Mesenchymal stem cell (in vitro differentiated cells and primary cell): Measurements from ENCODE around the gene ATG101.
A peak's percentile ranks its signal among the peaks of the same experiment; 100 is the strongest.

ENCODE experiments used
- DNase-seq: peaks from one replicate; pipeline ENCODE4 v3.0.0-alpha.2; 2013
- H2AFZ ChIP-seq: one replicate; pipeline ENCODE4 v1.6.1; 2013; ENCODE audit warnings: low read depth, mild to moderate bottlenecking, control low read depth, inconsistent platforms, low read length, moderate library complexity
- H2AK5ac ChIP-seq: 2 replicates; pipeline ENCODE4 v1.6.1; 2013; ENCODE audit warnings: low read length, moderate library complexity, mild to moderate bottlenecking, inconsistent platforms; ENCODE audit not compliant: severe bottlenecking
- H2BK120ac ChIP-seq: one replicate; pipeline ENCODE4 v1.6.1; 2013; ENCODE audit warnings: low read depth, mild to moderate bottlenecking, inconsistent platforms, low read length, moderate library complexity
- H2BK12ac ChIP-seq, 2 experiments: one replicate each; pipeline ENCODE4 v1.6.1; 2013; ENCODE audit warnings: inconsistent platforms in 2 of 2, low read length in 2 of 2, mild to moderate bottlenecking in 2 of 2, moderate library complexity in 2 of 2, control low read depth in 1 of 2
- H2BK15ac ChIP-seq: one replicate; pipeline ENCODE4 v1.6.1; 2013; ENCODE audit warnings: mild to moderate bottlenecking, low read depth, inconsistent platforms; ENCODE audit not compliant: poor library complexity, severe bottlenecking
- H2BK5ac ChIP-seq: 2 replicates; pipeline ENCODE4 v1.6.1; 2013; ENCODE audit warnings: low read depth, mild to moderate bottlenecking, low read length, control low read depth, inconsistent platforms; ENCODE audit not compliant: poor library complexity, severe bottlenecking
- H3K14ac ChIP-seq, 2 experiments: one replicate each; pipeline ENCODE4 v1.6.1; 2013; ENCODE audit warnings: inconsistent platforms in 2 of 2, low read length in 2 of 2, control low read depth in 1 of 2, mild to moderate bottlenecking in 1 of 2, moderate library complexity in 1 of 2
- H3K18ac ChIP-seq, 2 experiments: one replicate each; pipeline ENCODE4 v1.6.1; 2013; ENCODE audit warnings: inconsistent platforms in 2 of 2, low read length in 2 of 2, control low read depth in 1 of 2, low read depth in 1 of 2, mild to moderate bottlenecking in 1 of 2
- H3K23ac ChIP-seq, 2 experiments: one replicate each; pipeline ENCODE4 v1.6.1; 2013; ENCODE audit warnings: inconsistent platforms in 2 of 2, low read length in 2 of 2, mild to moderate bottlenecking in 2 of 2, moderate library complexity in 2 of 2, control low read depth in 1 of 2
- H3K27ac ChIP-seq: 2 replicates; pipeline ENCODE4 v1.5.1; 2013; ENCODE audit warnings: mild to moderate bottlenecking, moderate library complexity, low read length, control low read depth, inconsistent platforms; ENCODE audit not compliant: poor library complexity, severe bottlenecking
- H3K27me3 ChIP-seq, 2 experiments: 2 replicates each; pipeline versions ENCODE4 v1.6.1 to v1.7.0; 2013; ENCODE audit warnings: low read length in 2 of 2, mild to moderate bottlenecking in 2 of 2, moderate library complexity in 2 of 2, control low read depth in 1 of 2, inconsistent platforms in 1 of 2; ENCODE audit not compliant: control insufficient read depth in 1 of 2, insufficient read depth in 1 of 2
- H3K36me3 ChIP-seq, 2 experiments: 2 replicates each; pipeline versions ENCODE4 v1.6.1 to v1.7.0; 2013; ENCODE audit warnings: low read length in 2 of 2, control low read depth in 1 of 2, inconsistent platforms in 1 of 2, low read depth in 1 of 2, mild to moderate bottlenecking in 1 of 2; ENCODE audit not compliant: insufficient read depth in 2 of 2, control insufficient read depth in 1 of 2
- H3K4ac ChIP-seq, 2 experiments: one replicate each; pipeline ENCODE4 v1.6.1; 2013; ENCODE audit warnings: inconsistent platforms in 2 of 2, low read length in 2 of 2, mild to moderate bottlenecking in 2 of 2, moderate library complexity in 2 of 2, control low read depth in 1 of 2, low read depth in 1 of 2
- H3K4me1 ChIP-seq: 2 replicates; pipeline ENCODE4 v1.6.1; 2013; ENCODE audit warnings: low read depth, low read length, control low read depth; ENCODE audit not compliant: control insufficient read depth, insufficient read depth
- H3K4me2 ChIP-seq: 2 replicates; pipeline ENCODE4 v1.6.1; 2013; ENCODE audit warnings: low read length, mild to moderate bottlenecking, inconsistent platforms; ENCODE audit not compliant: poor library complexity, severe bottlenecking
- H3K4me3 ChIP-seq, 2 experiments: 2 replicates each; pipeline versions ENCODE4 v1.5.1 to v1.7.0; 2013; ENCODE audit warnings: low read length in 2 of 2, mild to moderate bottlenecking in 2 of 2, control low read depth in 1 of 2, low read depth in 1 of 2; ENCODE audit not compliant: insufficient read depth in 1 of 2
- H3K79me1 ChIP-seq: replicated peaks from 2 replicates; pipeline ENCODE4 v1.6.1; 2013; ENCODE audit warnings: mild to moderate bottlenecking, control low read depth, low read length, inconsistent platforms; ENCODE audit not compliant: poor library complexity, severe bottlenecking
- H3K9ac ChIP-seq: 2 replicates; pipeline ENCODE4 v1.7.0; 2013; ENCODE audit warnings: mild to moderate bottlenecking, low read length, moderate library complexity
- H3K9me3 ChIP-seq: 2 replicates; pipeline ENCODE4 v1.7.0; 2013; ENCODE audit warnings: mild to moderate bottlenecking, low read length; ENCODE audit not compliant: control insufficient read depth
- H4K8ac ChIP-seq: one replicate; pipeline ENCODE4 v1.6.1; 2013; ENCODE audit warnings: inconsistent platforms, mild to moderate bottlenecking, low read length, moderate library complexity
- H4K91ac ChIP-seq: one replicate; pipeline ENCODE4 v1.6.1; 2013; ENCODE audit warnings: mild to moderate bottlenecking, low read length, inconsistent platforms
- WGBS: methylation state at CpG from one replicate; pipeline ENCODE4 v1.1.7; 2013; ENCODE audit warnings: mixed read lengths; 5-methylcytosine and 5-hydroxymethylcytosine counted together

The ATG101 gene

GRCh38 chr12:52027085-52027843 lies 42.5 kb upstream of the ATG101 start:
- H3K18ac ChIP-seq: peak overlapping the region in 1 of 2 experiments; percentile 14
- H3K4me1 ChIP-seq: peaks cover 25% of the 10 kb centered on the region
- no peak overlapping the region for H3K4me2 ChIP-seq
- no peak overlapping the region for H2BK5ac ChIP-seq
- H2BK120ac ChIP-seq: no peak overlapping the region
- peak overlapping the region in 1 of 2 experiments; percentile 1 for H3K4ac ChIP-seq
- peaks cover 0 to 12% of the 10 kb centered on the region in 2 experiments for H3K27me3 ChIP-seq
- no peak overlapping the region for H3K27ac ChIP-seq
- H3K36me3 ChIP-seq: no peaks in the 10 kb centered on the region
- H2BK12ac ChIP-seq: peak overlapping the region in 1 of 2 experiments; percentile 3
- no peak overlapping the region for H2AFZ ChIP-seq
- H4K8ac ChIP-seq: no peak overlapping the region
- no peak overlapping the region for H3K9ac ChIP-seq
- no peak overlapping the region for H3K14ac ChIP-seq
- no peak overlapping the region for H2AK5ac ChIP-seq
- peak overlapping the region; percentile 21 for H2BK15ac ChIP-seq
- H3K23ac ChIP-seq: no peak overlapping the region
- no peaks in the 10 kb centered on the region for H3K9me3 ChIP-seq
- DNase-seq: peak; percentile 44
- H3K79me1 ChIP-seq: no peaks in the 10 kb centered on the region
- H4K91ac ChIP-seq: no peak overlapping the region
- no peak overlapping the region for H3K4me3 ChIP-seq
- WGBS: 59% methylated on average over 12 of the region's 12 CpGs

- H3K14ac ChIP-seq: no peak overlapping the region
- no peaks in the 10 kb centered on the region for H3K79me1 ChIP-seq
- H2AK5ac ChIP-seq: no peak overlapping the region
- H3K27ac ChIP-seq: no peak overlapping the region
- H3K4me1 ChIP-seq: peaks cover 17% of the 10 kb centered on the region
- H4K91ac ChIP-seq: no peak overlapping the region
- H2BK120ac ChIP-seq: no peak overlapping the region
- no peak overlapping the region for H4K8ac ChIP-seq
- WGBS: 7% methylated on average over 4 of the region's 4 CpGs
- H2BK12ac ChIP-seq: no peak overlapping the region
- peaks cover 1 to 11% of the 10 kb centered on the region in 2 experiments for H3K27me3 ChIP-seq
- H3K23ac ChIP-seq: no peak overlapping the region
- H3K4me3 ChIP-seq: no peak overlapping the region
- no peak overlapping the region for H2BK5ac ChIP-seq
- H3K9ac ChIP-seq: no peak overlapping the region
- H3K9me3 ChIP-seq: no peaks in the 10 kb centered on the region
- peak; percentile 85 for DNase-seq
- H3K18ac ChIP-seq: no peak overlapping the region
- no peak overlapping the region for H3K4me2 ChIP-seq
- H3K36me3 ChIP-seq: no peaks in the 10 kb centered on the region
- no peak overlapping the region for H2BK15ac ChIP-seq
- no peak overlapping the region for H3K4ac ChIP-seq
- no peak overlapping the region for H2AFZ ChIP-seq
These were observed 40.1 kb upstream of the ATG101 start for GRCh38 chr12:52029685-52030084.

DNA sequence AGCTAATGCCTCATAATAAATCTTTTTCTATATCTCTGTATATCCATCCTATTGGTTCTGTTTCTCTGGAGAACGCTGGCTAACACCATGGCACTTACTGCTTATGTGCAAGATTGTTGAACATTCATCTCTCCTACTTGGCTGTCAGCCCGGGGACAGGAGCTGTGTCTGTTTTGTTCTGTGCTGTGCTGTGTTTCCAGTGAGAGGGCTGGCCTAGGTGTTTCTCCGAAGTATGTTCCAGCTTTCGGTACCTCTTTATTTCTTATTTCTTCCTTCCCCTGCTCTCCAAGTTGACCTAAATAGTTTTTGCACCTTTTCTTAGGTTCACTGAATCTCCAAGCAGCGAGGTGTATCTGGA lies 37.4 kb upstream of the ATG101 start:
- H3K27ac ChIP-seq: no peak overlapping the region
- H3K27me3 ChIP-seq: peaks cover 10 to 11% of the 10 kb centered on the region in 2 experiments
- H3K9ac ChIP-seq: peak overlapping the region; percentile 88
- peak overlapping the region in 1 of 2 experiments; percentile 76 for H3K4me3 ChIP-seq
- peak overlapping the region; percentile 87 for H3K4me2 ChIP-seq
- no peak overlapping the region for H2BK15ac ChIP-seq
- peaks cover 17% of the 10 kb centered on the region for H3K4me1 ChIP-seq
- no peak overlapping the region for H3K18ac ChIP-seq
- WGBS: 23% methylated on average over 5 of the region's 5 CpGs
- H2BK120ac ChIP-seq: no peak overlapping the region
- no peak overlapping the region for H2AFZ ChIP-seq
- no peak overlapping the region for H2BK12ac ChIP-seq
- no peak overlapping the region for H2BK5ac ChIP-seq
- H3K4ac ChIP-seq: peak overlapping the region in 1 of 2 experiments; percentile 0
- no peaks in the 10 kb centered on the region for H3K79me1 ChIP-seq
- H3K36me3 ChIP-seq: no peaks in the 10 kb centered on the region
- H3K9me3 ChIP-seq: no peaks in the 10 kb centered on the region
- no peak overlapping the region for H3K14ac ChIP-seq
- no peak overlapping the region for H4K8ac ChIP-seq
- peak; percentile 83 for DNase-seq
- H3K23ac ChIP-seq: no peak overlapping the region
- H4K91ac ChIP-seq: no peak overlapping the region
- H2AK5ac ChIP-seq: no peak overlapping the region

DNA sequence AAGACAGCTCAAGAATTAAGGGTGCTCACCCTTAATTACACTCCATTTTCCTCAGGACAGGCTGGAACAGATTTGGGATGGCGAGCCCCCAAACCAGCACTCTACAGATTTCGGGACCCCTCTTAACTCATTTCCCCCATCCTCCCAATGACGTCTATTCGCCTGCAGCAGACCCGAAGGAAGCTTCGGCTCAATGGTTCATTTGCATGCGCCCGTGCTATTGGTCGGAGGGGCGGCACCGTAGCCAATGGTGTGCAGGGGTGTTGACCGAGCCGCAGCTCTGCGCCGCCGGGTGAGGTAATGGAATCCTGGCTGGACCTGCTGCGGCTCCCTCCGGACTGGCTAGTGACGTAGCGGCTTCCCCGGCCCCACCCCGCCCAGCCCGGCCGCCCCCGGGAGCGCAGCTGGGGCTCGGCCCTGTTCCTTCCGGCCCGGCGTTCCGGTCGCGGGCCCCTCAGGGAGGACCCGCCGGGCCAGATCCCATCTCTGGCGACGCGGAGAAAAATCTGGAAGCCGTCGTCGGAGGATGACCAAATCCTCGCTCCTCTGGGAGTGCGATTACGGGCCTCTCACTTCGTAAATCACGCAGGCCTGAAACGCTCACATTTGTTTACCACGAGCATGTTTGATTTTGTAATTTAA lies 36.9 kb upstream of the ATG101 start:
- Histone ChIP-seq H3K4me1 (peaks cover 20% of the 10 kb centered on the region), H3K9ac (peak overlapping the region; percentile 95), H2BK15ac (no peak overlapping the region), H2AFZ (no peak overlapping the region), H2BK5ac (no peak overlapping the region), H3K4ac (peak overlapping the region; percentile 0 to 4), H3K79me1 (no peaks in the 10 kb centered on the region), H4K91ac (no peak overlapping the region), H3K14ac (no peak overlapping the region), H2BK12ac (no peak overlapping the region), H3K36me3 (no peaks in the 10 kb centered on the region), H3K27ac (no peak overlapping the region), H2BK120ac (no peak overlapping the region), H3K27me3 (peaks cover 10 to 11% of the 10 kb centered on the region in 2 experiments), H3K4me2 (peak overlapping the region; percentile 87), H4K8ac (no peak overlapping the region), H3K18ac (no peak overlapping the region), H3K4me3 (peak overlapping the region in 1 of 2 experiments; percentile 76), H3K23ac (no peak overlapping the region), H3K9me3 (no peaks in the 10 kb centered on the region), H2AK5ac (no peak overlapping the region)
- peak; percentile 99 for DNase-seq
- under 1% methylated on average over 44 of the region's 48 CpGs for WGBS
